ENCODE measurements around the gene WWOX. TPM values are rescaled to one million over a fixed set of nuclear protein-coding genes. Genes with fewer than 3 reads are reported as not detected.

Gene WWOX
- total RNA-seq, 1 experiment from 2014 or later, result 15.6 TPM

DNA sequence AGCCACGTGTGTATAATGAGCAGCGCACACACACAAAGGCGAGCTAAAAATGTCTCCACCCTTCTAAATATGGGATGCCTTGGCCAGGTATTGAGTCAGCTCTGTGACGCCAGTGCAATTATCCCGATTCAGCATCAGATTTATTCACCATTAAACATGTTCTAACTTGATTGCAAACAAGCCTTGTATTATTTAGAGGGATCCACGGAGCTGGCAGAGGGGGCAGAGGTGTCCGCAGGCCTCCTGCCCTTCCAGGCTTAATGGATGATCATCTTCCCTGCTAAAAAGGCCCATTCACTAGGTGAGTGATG lies 909.4 kb downstream of the WWOX start:
- no peak overlapping the region for H2BK15ac ChIP-seq (ENCODE audit: low read depth, low read length)
- no peak overlapping the region for H3K4me3 Mint-ChIP-seq

More for the DNA sequence above, 909.4 kb downstream of the WWOX start:
- Histone ChIP-seq H4K5ac (ENCODE audit: insufficient read length, low read depth, low read length) (no peak overlapping the region), H2BK12ac (ENCODE audit: insufficient read length, low read depth, low read length) (no peak overlapping the region), H3K79me1 (ENCODE audit: insufficient read depth, low read depth, low read length, poor library complexity, severe bottlenecking) (no peaks in the 10 kb centered on the region), H3K18ac (ENCODE audit: insufficient read length, low read depth, low read length) (no peak overlapping the region), H3K4me2 (ENCODE audit: insufficient read depth, insufficient read length, low read length) (no peak overlapping the region), H3K9ac (ENCODE audit: extremely low read depth, insufficient read length, low read length) (no peak overlapping the region), H3K4me1 (ENCODE audit: insufficient read depth, low read length) (no peaks in the 10 kb centered on the region; the same call in 1 of the 2 replicates), H3K27ac (ENCODE audit: insufficient read length, low read depth, low read length) (no peak overlapping the region), H3K14ac (ENCODE audit: insufficient read depth, low read length) (no peak overlapping the region), H3K79me2 (ENCODE audit: insufficient read depth, low read length) (no peaks in the 10 kb centered on the region), H2AK5ac (ENCODE audit: insufficient read length, low read length) (no peak overlapping the region), H3K23ac (ENCODE audit: insufficient read length, low read depth, low read length) (no peak overlapping the region), H3T11ph (ENCODE audit: low read length) (no peak overlapping the region), H4K91ac (ENCODE audit: insufficient read length, low read depth, low read length) (no peak overlapping the region), H2BK20ac (ENCODE audit: low read depth, low read length, poor library complexity, severe bottlenecking) (no peak overlapping the region), H4K8ac (replicated peaks; ENCODE audit: insufficient read length, low read depth, low read length) (no peak overlapping the region), H4K20me1 (ENCODE audit: control insufficient read depth, insufficient read depth, insufficient read length) (no peaks in the 10 kb centered on the region), H2AFZ (ENCODE audit: low read length) (no peak overlapping the region), H3K4ac (ENCODE audit: low read depth, low read length) (no peak overlapping the region), H3K23me2 (ENCODE audit: insufficient read length, low read depth, low read length, poor library complexity, severe bottlenecking) (peaks cover 3% of the 10 kb centered on the region), H3K27me3 (ENCODE audit: insufficient read depth, low read length) (no peaks in the 10 kb centered on the region), H2BK120ac (ENCODE audit: low read depth, low read length, poor library complexity, severe bottlenecking) (no peak overlapping the region), H3K56ac (ENCODE audit: insufficient read length, low read depth, low read length) (no peak overlapping the region), H2BK5ac (ENCODE audit: insufficient read length, low read length) (no peak overlapping the region), H3K9me3 (ENCODE audit: control insufficient read depth, low read depth, low read length) (no peaks in the 10 kb centered on the region)
- TF ChIP-seq CTCF (conservative IDR thresholded peaks at IDR 0.05), result no peak
- Mint-ChIP-seq H3K4me1 (peaks cover 0 to 10% of the 10 kb centered on the region in 2 experiments; a peak in 1 of 4 replicates), H3K27ac (no peak overlapping the region), H3K27me3 (ENCODE audit: low read depth) (no peaks in the 10 kb centered on the region), H3K9me3 (no peaks in the 10 kb centered on the region), H3K36me3 (ENCODE audit: insufficient read depth in 1 of 3, low read depth in 3 of 3) (no peaks in the 10 kb centered on the region)
- no CpG with 5 or more reads among the region's 7 CpGs for WGBS (ENCODE audit: extremely low coverage, insufficient read length, low lambda C conversion rate)
- no peak for DNase-seq
